GM19351 (cell line): Measurements from ENCODE around the gene MAPK1.
"Not testable (repeated sequence)": the region's sequence is repeated elsewhere in the genome, so short reads cannot be mapped to it uniquely, and the experiment has no call there.

Experiments used
- ATAC-seq: cut with Tn5 transposase; IDR thresholded peaks from one replicate; pipeline ENCODE4 v1.9.1; 2021; ENCODE audit warnings: mild to moderate bottlenecking, moderate library complexity; ENCODE audit not compliant: unreplicated experiment

Gene MAPK1

DNA sequence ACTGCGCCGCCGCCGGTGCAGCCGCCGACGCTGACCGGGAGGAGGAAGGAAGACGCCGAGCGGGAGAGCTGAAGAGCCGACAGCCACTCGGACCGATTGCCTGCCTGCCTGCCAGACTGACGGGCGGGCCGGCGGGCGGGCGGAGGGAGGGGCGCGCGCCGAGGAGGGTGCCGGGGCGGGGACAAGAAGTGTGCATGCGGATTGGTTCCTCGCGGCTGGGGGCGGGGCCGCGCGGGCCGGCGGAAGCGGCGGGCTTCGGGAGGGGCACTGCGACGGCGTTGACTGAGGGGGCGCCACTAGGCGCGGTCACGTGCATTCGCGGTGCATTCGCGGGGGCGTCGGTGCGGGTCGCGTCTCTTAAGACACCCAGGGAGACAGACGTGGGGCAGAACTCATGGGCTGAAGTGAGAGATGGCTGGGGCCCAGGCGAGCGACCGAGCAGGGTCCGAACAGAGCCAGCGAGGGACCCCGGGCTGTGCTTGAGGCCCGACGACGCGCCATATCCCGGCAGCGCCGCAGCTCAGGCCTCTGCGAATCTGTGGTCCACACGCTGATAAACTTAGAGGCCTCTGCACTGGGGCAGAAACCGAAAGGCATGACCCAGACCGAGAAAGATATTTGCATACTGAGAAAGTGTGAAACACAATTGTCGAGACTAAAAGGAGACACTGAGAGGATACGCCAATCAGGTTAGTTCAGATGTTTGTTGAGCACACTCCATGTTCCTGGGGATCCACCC lies at the start of gene MAPK1:
TSS of gene MAPK1 (minus strand) at position 118 of the 739 bp plus-strand sequence. CDS start 205 bp downstream, outside the sequence.
- ATAC-seq, result peak; percentile 83

DNA sequence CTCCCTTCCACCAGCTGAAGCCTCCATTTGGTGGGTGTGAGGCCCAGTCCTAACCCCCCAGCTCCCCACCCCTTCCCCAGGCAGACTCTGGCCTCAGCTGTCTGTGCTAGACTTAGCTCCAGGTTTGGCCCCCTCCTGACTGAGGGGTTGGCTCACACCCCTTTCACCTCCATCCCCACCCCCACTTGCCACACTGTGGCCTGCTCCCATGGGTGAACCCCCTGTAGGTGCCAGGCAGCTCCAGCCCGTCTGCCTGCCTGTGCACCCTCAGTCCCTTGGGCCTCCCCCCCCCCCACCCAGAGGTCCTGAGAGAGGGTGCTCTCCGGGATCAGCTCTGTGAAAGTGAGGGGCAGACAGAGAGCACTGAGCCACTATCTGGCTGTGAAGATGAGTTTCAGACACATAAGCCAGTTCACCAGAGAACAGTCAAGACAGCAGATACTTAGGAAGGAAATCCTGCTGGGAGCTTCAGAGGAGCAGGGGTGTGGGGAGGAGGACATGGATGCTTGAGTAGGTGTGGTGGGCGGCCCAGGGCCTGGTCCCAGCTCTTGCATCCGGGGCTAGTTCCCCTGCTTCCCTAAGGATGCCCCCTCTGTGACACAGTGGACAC lies 49.0 kb upstream of the MAPK1 start:
- ATAC-seq, result no peak

DNA sequence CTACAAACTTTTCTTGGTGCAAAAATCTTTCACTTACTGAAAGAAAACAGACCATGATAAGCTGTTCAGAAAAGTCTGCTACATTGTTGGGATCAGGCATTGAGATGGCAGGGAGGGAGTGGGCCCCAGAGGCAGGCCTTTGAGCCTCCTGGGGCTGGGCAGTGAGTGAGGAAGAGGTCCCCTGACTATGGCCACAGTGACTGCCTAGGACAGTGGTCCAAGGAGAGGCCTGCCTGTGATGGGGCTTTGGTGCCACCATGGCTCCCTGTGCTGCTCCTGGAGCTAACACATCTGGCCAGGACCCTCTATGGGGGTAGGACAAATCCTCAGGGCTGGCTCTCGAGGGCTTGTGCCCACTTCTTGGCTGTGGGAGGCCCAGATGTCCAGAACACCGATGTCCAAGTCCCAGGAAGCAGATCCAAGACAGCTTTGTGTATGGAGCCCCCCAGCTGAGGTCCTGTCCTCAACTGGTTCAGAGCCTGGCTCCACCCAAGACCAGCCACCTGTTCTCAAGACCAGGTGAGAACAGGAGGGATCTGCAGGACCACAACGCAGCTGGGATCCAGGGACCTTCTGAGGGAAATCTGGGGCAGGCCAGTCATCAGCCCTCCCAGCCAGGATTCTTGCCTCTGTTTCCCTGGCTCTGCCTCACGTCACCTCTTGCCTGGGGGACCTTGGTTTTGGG lies 48.3 kb upstream of the MAPK1 start:
- ATAC-seq, result no peak

DNA sequence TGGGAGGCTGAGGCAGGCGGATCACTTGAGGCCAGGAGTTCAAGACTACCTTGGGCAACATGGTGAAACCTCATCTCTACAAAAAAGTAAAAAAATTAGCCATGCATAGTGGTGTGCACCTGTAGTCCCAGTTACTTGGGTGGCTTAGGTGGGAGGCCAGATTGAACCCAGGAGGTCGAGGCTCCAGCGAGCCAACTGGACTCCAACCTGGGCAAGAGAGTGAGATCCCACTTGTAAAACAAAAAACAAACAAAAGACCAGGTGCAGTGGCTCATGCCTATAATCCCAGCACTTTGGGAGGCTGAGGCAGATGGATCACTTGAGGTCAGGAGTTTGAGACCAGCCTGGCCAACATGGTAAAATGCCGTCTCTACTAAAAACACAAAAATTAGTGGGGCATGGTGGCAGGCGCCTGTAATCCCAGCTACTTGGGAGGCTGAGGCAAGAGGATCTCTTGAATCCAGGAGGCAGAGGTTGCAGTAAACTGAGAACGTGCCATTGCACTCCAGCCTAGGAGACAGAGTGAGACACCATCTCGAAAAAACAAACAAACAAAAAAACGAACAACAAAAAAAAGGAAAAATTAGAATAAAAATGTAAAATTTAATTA lies 46.7 kb upstream of the MAPK1 start:
- not testable (repeated sequence) for ATAC-seq

DNA sequence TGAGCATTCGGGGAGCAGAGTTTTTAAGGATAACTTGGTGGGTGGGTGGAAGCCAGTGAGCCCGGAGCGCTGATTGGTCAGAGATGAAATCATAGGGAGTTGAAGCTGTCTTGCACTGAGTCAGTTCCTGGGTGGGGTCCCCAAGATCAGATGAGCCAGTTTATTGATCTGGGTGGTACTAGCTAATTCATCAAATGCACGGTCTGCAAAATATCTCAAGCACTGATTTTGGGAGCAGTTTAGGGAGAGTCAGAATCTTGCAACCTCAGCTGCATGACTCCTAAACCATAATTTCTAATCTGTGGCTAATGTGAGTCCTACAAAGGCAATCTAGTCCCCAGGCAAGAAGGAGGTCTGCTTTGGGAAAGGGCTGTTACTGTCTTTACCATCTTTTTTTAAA lies 42.9 kb upstream of the MAPK1 start:
- not testable (repeated sequence) for ATAC-seq

DNA sequence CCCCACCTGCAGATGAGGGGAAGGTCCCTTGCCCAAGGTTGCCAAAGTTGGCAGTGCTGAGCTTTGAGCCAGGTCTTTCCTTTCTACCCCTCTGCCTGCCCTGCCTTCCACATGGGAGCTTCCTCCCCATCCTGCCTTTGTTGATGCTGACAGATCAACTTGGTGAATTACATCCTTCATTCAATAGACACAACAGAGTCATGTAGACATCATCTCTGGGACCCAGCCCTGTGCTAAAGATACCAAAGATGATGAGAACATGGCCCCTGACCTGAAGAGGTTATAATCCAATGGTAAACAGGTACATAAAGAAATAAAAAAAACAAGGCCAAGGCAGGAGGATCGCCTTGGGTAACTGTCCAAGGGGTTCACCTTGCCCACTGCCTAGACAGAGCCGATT lies 42.4 kb upstream of the MAPK1 start:
- ATAC-seq, result no peak

DNA sequence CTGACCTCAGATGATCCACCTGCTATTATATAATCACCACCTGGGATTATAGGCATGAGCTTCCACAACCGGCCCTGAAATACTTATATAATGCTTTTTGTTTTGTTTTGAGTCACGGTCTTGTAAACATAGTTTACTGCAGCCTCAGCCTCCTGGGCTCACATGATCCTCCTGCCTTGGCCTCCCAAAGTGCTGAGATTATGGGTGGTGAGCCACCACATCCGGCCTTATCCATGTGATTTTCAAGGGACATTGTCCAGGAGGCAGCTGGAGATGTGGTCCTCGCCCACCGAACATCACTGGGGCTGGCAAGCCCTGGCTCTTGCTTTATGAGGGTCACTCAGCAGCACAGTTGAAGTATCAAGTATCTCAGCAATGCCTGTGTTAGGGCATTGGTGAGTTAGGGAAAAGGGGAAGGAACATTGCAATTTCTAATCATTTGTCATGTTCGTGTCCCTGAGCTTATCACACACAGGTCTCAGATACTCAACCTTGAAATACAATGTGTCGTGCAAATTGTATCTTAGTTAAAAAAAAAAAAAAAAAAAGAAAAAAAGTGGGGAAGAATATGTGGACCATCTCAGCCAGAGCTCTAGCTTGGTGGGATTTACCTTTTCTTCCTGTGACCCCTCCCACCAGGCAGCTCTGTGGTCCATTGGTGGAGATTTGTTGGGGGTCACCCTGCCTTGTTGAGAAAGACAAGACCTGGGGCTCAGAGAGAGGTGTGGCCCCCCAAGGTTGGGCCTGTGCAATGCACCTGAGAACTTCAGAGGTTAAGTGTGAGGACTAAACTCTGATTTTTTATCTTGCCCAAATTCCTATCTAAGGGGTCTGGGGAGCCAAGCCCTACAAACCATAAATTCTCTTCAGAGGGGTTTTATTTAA lies 40.4 kb upstream of the MAPK1 start:
- ATAC-seq, result no peak

DNA sequence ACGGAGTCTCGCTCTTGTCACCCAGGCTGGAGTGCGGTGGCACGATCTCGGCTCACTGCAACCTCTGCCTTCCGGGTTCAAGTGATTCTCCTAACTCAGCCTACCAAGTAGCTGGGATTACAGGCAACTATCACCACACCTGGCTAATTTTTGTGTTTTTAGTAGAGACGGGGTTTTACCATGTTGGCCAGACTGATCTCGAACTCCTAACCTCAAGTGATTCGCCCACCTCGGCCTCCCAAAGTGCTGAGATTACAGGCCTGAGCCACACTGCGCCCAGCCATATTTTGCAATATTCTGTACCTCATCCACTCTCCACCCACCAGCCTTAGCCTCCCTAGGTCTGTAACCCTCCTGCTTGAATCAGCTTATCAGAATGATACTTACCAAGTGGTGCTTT lies 37.8 kb upstream of the MAPK1 start:
- ATAC-seq, result not testable (repeated sequence)

DNA sequence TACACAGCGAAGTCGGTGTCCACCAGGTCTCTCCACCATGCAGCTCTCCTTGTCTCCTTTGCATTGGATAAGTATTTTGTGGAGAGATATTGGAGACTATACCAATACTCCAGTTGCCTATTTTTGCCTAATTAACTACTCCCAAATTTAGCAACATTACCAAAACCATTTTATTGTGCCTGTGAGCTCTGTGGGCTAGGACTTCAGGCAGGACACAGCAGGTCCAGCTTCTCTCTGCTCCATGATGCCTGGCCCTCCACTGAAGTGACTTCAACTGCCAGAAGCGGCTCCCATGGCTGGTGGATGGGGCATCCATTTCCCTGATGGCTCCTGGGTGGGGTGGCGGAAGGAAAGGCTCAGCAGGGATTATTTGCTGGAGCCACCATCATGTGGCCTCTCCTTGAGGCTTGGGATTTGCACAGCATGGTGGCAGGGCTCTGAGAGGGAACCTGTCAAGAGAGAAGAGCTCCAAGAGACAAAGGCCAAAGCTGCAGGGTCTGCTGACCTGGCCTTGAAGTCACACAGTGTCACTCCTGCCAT lies 36.9 kb upstream of the MAPK1 start:
- no peak for ATAC-seq

DNA sequence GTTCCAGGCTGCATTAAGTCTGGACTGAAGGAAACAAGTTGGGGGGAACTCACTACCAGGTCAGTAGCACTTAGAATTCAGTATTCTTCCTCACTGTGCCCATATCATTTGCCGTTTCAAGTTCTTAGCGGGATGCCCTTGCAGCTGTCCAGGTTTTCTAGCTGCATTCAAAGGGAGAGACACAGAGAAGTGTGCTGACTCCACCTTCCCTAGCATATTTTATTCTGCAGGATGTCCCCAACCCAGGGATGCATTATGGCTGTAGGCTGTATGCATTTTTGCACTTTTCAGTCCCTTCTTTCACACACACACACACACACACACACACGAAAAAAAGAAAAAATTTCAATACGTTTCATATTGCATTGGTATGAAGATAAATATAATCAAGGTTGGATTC lies 35.8 kb upstream of the MAPK1 start:
- ATAC-seq, result no peak

DNA sequence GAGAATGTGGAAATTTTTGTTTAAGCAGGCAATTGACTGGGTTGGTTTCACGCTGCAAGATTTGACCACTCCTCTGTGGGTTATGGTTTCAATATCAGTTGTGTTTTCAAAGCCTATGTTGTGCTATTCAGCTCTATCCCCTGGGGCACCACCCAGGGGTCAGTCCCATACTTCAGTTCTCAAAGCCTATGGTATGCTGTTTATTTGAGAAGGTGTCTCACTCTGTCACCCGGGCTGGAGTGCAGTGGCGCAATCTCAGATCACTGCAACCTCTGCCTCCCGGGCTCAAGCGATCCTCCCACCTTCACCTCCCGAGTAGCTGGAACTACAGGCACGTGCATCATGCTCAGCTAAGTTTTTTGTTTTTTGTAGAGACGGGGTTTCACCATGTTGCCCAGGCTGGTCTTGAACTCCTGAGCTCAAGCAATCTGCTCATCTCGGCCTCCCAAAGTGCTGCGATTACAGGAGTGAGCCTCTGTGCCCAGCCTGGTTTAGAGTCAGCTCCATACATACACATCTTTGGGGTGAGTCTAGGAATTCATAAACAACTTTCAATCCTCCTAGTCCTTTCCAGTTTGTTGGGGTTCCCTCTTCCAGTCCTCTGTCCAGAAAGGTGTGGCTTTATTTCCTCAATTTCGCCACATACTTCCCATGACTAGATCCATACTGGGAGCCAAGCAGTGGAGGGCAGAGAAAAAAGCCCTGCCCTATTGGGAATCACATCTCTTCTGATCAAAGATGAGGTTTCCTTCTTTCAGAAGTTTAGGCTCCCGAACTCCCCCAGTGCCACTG lies 35.0 kb upstream of the MAPK1 start:
- ATAC-seq, result no peak

DNA sequence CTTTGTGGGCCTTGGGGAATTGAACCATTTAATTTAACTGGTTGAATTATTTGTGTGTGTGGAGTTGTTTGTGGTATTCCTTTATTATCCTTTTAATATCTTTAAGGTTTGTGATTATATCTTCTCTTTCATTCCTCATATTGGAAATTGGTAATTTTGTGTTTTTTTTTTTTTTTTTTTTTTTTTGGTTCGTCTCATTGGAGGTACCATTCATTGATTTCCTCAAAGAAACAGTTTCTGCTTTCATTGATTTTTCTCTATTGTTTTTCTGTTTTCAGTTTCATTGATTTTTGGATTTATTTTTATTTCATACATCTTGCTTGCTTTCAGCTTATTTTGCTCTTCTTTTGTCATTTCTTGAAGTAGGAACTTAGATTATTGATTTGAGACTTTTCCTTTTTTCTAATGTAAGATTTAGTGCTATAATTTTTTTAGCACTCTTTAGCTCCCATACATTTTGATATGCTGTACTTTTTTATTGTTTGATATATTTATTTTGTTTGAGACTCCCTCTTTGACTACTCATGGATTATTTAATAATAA lies 31.0 kb upstream of the MAPK1 start:
- no peak for ATAC-seq

DNA sequence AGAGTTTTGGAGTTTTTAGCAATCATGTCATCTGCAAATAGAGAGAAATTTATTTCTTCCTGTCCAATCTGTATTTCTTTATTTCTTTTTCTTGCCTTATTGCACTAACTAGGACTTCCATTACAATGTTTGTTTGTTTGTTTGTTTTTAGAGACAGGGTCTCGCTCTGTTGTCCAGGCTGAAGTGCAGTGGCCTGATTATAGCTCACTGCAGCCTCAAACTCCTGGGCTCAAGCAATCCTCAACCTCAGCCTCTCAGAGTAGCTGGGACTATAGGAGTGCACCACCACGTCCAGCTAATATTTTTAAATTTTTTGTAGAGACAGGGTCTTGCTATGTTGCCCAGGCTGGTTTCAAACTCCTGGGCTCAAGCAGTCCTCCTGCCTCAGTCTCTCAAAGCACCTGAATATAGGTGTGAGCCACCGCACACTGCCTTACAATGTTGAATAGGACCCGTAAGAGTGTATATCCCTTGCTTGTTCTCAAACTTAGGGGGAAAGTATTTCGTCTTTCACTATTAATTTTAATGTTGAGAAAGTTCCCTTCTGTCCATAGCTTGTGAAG lies 29.6 kb upstream of the MAPK1 start:
- ATAC-seq, result no peak

DNA sequence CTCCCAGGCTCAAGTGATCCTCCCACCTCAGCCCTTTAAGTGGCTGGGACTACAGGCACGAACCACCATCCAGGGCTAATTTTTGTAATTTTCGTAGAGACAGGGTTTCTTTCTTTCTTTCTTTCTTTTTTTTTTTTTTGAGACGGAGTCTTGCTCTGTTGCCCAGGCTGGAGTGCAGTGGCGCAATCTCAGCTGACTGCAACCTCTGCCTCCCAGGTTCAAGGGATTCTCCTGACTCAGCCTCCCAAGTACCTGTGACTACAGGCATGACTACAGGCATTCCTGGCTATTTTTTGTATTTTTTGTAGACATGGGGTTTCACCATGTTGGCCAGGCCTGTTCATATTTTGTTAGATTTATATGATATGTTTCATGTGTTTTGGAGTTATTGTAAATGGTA lies 28.8 kb upstream of the MAPK1 start:
- not testable (repeated sequence) for ATAC-seq

DNA sequence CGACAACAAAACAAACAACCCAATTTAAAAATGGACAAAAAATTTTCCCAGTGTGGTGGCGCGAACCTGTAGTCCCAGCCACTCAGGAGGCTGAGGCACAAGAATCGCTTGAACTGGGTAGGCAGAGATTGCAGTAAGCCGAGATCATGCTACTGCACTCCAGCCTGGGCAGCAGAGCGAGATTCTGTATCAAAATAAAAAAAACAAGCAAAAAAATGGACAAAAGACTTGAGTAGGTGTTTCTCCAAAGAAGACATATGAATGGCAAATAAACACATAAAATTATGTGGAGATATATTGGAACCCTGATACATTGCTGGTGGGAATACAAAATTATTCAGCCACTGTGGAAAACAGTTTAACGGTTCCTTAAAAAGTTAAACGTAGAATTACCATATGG lies 27.4 kb upstream of the MAPK1 start:
- ATAC-seq, result no peak

DNA sequence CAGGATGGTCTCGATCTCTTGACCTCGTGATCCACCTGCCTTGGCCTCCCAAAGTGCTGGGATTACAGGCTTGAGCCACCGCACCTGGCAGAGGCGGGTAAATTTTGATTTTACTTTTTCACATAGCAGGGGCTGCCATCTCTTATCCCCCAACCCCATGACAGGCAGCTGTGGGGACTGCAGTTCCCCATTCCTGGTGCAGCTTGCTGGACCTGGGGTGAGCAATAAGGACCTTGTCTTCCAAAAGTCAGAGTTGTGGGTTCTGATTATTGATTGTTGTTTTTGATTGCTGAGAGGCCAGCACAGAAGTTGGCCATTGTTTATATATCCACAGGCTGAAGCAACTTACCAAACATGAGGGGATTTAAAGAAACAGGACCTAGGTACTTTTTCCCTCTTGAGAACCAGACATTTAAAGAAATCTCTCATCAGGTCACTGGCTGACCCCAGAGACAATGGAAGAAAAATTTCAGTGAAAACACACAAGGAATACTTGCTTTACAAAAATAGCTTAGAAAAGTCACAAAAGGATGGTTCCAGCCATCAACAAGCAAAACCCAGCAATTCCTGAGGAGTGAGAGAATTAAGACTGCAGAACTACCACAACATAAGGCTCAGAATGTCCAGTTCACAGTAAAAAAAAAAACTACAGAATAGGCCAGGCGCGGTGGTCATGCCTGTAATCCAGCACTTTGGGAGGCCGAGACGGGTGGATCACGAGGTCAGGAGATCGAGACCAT lies 22.0 kb upstream of the MAPK1 start:
- no peak for ATAC-seq

DNA sequence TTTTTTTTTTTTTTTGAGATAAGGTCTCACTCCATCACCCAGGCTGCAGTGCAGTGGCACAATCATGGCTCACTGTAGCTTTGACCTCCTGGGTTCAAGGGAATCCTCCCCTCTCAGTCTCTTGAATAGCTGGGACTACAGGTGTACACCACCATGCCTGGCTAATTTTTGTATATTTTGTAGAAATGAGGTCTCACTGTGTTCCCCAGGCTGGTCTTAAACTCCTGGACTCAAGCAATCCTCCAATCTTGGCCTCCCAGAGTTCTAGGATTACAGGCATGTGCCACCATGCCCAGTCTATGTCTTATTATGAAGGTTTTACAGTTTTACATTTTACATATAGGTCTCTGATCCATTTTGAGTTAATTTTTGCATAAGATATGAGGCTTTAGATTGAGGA lies 20.4 kb upstream of the MAPK1 start:
- ATAC-seq, result no peak

DNA sequence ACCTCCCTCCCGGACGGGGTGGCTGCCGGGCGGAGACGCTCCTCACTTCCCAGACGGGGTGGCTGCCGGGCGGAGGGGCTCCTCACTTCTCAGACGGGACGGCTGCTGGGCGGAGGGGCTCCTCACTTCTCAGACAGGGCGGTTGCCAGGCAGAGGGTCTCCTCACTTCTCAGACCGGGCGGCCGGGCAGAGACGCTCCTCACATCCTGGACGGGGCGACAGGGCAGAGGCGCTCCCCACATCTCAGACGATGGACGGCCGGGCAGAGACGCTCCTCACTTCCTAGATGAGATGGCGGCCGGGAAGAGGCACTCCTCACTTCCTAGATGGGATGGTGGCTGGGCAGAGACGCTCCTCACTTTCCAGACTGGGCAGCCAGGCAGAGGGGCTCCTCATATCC lies 16.5 kb upstream of the MAPK1 start:
- not testable (repeated sequence) for ATAC-seq
